Activated CD8-positive, alpha-beta memory T cell treated with anti-CD3 and anti-CD28 coated beads for 4 hours (primary cell): Measurements from ENCODE around the gene DHFR2.
"Not testable (repeated sequence)": the region's sequence is repeated elsewhere in the genome, so short reads cannot be mapped to it uniquely, and the experiment has no call there.

Source experiments
- DNase-seq, 2 donors: peaks; one replicate each; pipeline ENCODE4 v3.0.0-alpha.2; 2020; ENCODE audit warnings: low read depth in 2 of 2

DHFR2 gene

GRCh38 chr3:94065819-94066480 is 3.2 kb upstream of the DHFR2 start:
- DNase-seq = no peak

GRCh38 chr3:94065122-94065521 is 2.4 kb upstream of the DHFR2 start:
- DNase-seq = no peak

GRCh38 chr3:94064243-94064860 is 1.6 kb upstream of the DHFR2 start:
- DNase-seq = no peak

- no peak for DNase-seq
These were observed 892 bp upstream of the DHFR2 start for GRCh38 chr3:94063496-94064119.

GRCh38 chr3:94061297-94061696 is 1.4 kb downstream of the DHFR2 start:
- no peak for DNase-seq

GRCh38 chr3:94050546-94050945 is 12.2 kb downstream of the DHFR2 start:
- no peak for DNase-seq

- no peak for DNase-seq
These were observed 13.4 kb downstream of the DHFR2 start for GRCh38 chr3:94049267-94049666.

- DNase-seq = no peak
These were observed 16.2 kb downstream of the DHFR2 start for GRCh38 chr3:94046533-94046932.

GRCh38 chr3:94044100-94044936 is 18.4 kb downstream of the DHFR2 start:
- not testable (repeated sequence) for DNase-seq

- DNase-seq = no peak
These were observed 19.4 kb downstream of the DHFR2 start for GRCh38 chr3:94043285-94043684.

- DNase-seq = no peak
These were observed 25.7 kb downstream of the DHFR2 start for GRCh38 chr3:94036909-94037507.

GRCh38 chr3:94028093-94028837 is 34.5 kb downstream of the DHFR2 start, which contains the start of gene STX19:
Gene STX19 (minus strand): TSS chr3:94028597. CDS start chr3:94015269, 13,328 bp downstream.
- DNase-seq = no peak

GRCh38 chr3:94026623-94027022 is 36.1 kb downstream of the DHFR2 start:
- no peak for DNase-seq

- DNase-seq = no peak
These were observed 38.3 kb downstream of the DHFR2 start for GRCh38 chr3:94024385-94024784.

GRCh38 chr3:94020293-94020692 is 42.4 kb downstream of the DHFR2 start:
- no peak for DNase-seq

- DNase-seq = no peak
These were observed 43.1 kb downstream of the DHFR2 start for GRCh38 chr3:94019659-94020058.

GRCh38 chr3:94015025-94015424 is 47.7 kb downstream of the DHFR2 start:
- no peak for DNase-seq

GRCh38 chr3:94012185-94012584 is 50.5 kb downstream of the DHFR2 start:
- no peak for DNase-seq

- DNase-seq = no peak
These were observed 51.4 kb downstream of the DHFR2 start for GRCh38 chr3:94011233-94011711.

- DNase-seq = no peak
These were observed 53.1 kb downstream of the DHFR2 start for GRCh38 chr3:94009608-94010007.

GRCh38 chr3:94008253-94008652 is 54.5 kb downstream of the DHFR2 start:
- DNase-seq = no peak
